ENCODE measurements around the gene AQP7.
"Not testable (repeated sequence)": the region's sequence is repeated elsewhere in the genome, so short reads cannot be mapped to it uniquely, and the experiment has no call there.

The AQP7 gene

GRCh38 chr9:33402371-33402770, at the start of gene AQP7:
Gene AQP7 (minus strand): TSS chr9:33402568. CDS start chr9:33401262, 1,306 bp downstream.
- not testable (repeated sequence) for ATAC-seq

- ATAC-seq = no peak
Measured at GRCh38 chr9:33450621-33451146, 48.3 kb upstream of the AQP7 start.

More at GRCh38 chr9:33450621-33451146, 48.3 kb upstream of the AQP7 start:
- no peak for TF ChIP-seq ZNF70 (CRISPR knock-in tag; IDR thresholded peaks at IDR 0.05)
- TF ChIP-seq ZFP3 (CRISPR knock-in tag; IDR thresholded peaks at IDR 0.05) = no peak
- TF ChIP-seq TSHZ2 (CRISPR knock-in tag; IDR thresholded peaks at IDR 0.05) = no peak
- TF ChIP-seq PATZ1 (CRISPR knock-in tag; IDR thresholded peaks at IDR 0.05; ENCODE audit: borderline replicate concordance) = no peak
- no peak for TF ChIP-seq PPARA (CRISPR knock-in tag; IDR thresholded peaks at IDR 0.05; ENCODE audit: borderline replicate concordance)
- no peak for TF ChIP-seq RARB (CRISPR knock-in tag; IDR thresholded peaks at IDR 0.05)
- TF ChIP-seq ESRRG (CRISPR knock-in tag; IDR thresholded peaks at IDR 0.05) = no peak
- TF ChIP-seq ZFP30 (CRISPR knock-in tag; IDR thresholded peaks at IDR 0.05) = no peak
- TF ChIP-seq CSRNP3 (CRISPR knock-in tag; IDR thresholded peaks at IDR 0.05) = no peak
- no peak for TF ChIP-seq GLIS3 (CRISPR knock-in tag; IDR thresholded peaks at IDR 0.05)
- no peak for TF ChIP-seq ZC3H10 (CRISPR knock-in tag; IDR thresholded peaks at IDR 0.05)
- no peak for TF ChIP-seq CREB5 (CRISPR knock-in tag; IDR thresholded peaks at IDR 0.05; ENCODE audit: low read depth)
- no peak for TF ChIP-seq BACH2 (CRISPR knock-in tag; IDR thresholded peaks at IDR 0.05; ENCODE audit: borderline replicate concordance)
- no peak for TF ChIP-seq POU6F1 (CRISPR knock-in tag; IDR thresholded peaks at IDR 0.05; ENCODE audit: borderline replicate concordance, low read depth)
- no peak for TF ChIP-seq CSDC2 (CRISPR knock-in tag; IDR thresholded peaks at IDR 0.05)
- no peak for TF ChIP-seq TCF4 (CRISPR knock-in tag; IDR thresholded peaks at IDR 0.05; ENCODE audit: borderline replicate concordance)
- no peak for TF ChIP-seq ARNTL (CRISPR knock-in tag; IDR thresholded peaks at IDR 0.05; ENCODE audit: borderline replicate concordance, low read depth)
- no peak for TF ChIP-seq OSR1 (CRISPR knock-in tag; IDR thresholded peaks at IDR 0.05)
- no peak for TF ChIP-seq ZNF565 (CRISPR knock-in tag; conservative IDR thresholded peaks at IDR 0.05; ENCODE audit: low read depth)
- no peak for TF ChIP-seq ISL1 (CRISPR knock-in tag; IDR thresholded peaks at IDR 0.05)
